PC-9 (cell line): ENCODE measurements around the gene ANO7.

Experiments
- CTCF ChIP-seq: fragments of 200-600 bp; sonication (generic); conservative IDR thresholded peaks from 2 replicates; pipeline ENCODE4 v1.6.1; 2017; ENCODE audit warnings: mixed run types, antibody characterized with exemption, mild to moderate bottlenecking, moderate library complexity
- EZH2 ChIP-seq: fragments of 200-600 bp; sonication (generic); IDR thresholded peaks from 2 replicates; pipeline ENCODE4 v1.8.0; 2017; ENCODE audit warnings: antibody characterized with exemption, low read depth

GRCh38 chr2:241260911-241261310, 72.4 kb downstream of the ANO7 start:
- TF ChIP-seq CTCF, result no peak
- TF ChIP-seq EZH2, result no peak
